ENCODE measurements around the gene INPP5A.

- no peak for TF ChIP-seq CTCF (IDR thresholded peaks at IDR 0.05)
- TF ChIP-seq POLR2A (IDR thresholded peaks at IDR 0.05) = no peak
- no peak for TF ChIP-seq POLR2AphosphoS5 (IDR thresholded peaks at IDR 0.05)
- no peak for TF ChIP-seq EP300 (IDR thresholded peaks at IDR 0.05; ENCODE audit: low read depth)
Measured at GRCh38 chr10:132762267-132762666, 224.7 kb downstream of the INPP5A start.

All from transverse colon (tissue), 4 donors.